KBM-7 (cell line): Measurements from ENCODE around the gene LXN.
"Not testable (repeated sequence)": the region's sequence is repeated elsewhere in the genome, so short reads cannot be mapped to it uniquely, and the experiment has no call there.

ENCODE experiments used
- DNase-seq: peaks from one replicate; pipeline ENCODE4 v3.0.0-alpha.2; 2015
- in situ Hi-C: fragments of 300-500 bp; cut with MboI; formaldehyde crosslinking; loops from 2 replicates; pipeline ENCODE4 v1.14.3; 2020; ENCODE audit warnings: low sequenced_read_pairs, low pct_unique_long_range_greater_than_20kb, mixed read lengths

The LXN gene, protein sequence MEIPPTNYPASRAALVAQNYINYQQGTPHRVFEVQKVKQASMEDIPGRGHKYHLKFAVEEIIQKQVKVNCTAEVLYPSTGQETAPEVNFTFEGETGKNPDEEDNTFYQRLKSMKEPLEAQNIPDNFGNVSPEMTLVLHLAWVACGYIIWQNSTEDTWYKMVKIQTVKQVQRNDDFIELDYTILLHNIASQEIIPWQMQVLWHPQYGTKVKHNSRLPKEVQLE

DNA sequence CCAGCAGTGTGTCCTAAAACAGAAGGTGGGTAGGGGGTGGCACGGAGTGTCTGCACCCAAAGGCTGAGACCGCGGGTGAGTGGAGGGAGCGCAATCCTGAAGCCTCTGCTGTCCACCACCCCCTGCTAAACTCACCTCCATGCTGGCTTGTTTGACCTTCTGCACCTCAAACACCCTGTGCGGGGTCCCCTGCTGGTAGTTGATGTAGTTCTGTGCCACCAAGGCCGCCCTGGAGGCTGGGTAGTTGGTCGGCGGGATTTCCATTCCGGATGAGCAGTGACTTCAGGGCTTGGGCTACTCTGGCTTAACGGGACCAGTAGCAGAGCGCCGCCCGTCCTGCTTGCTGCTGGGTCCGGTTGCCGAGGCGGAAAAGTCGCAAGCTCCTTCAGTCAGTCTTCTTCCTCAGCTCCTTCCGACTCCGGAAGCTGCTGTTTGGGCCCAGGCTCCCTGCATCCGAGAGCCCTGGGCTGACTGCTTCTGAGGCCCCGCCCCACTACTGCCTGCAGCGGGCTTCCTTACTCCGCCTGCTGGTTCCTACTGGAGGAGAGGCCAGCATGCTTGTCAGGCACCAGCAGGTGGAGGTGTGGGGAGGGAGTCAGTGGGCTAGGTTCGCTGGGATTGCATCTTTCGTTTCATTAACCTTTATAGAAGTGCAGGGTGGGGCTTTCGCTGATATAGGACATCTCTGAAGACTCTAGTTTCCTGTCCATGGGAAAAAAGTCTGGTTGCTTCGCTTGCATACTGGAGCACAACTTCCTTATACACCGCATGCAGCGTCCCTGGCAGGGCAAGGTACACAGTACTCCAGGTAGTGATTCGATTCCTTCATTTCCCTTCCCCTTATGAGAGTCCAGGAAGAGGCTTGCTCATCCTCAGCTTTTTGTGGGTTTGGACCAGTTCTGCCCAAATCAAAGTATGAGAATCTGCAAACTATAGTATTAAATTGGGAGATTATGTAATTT lies at the start of gene LXN:
Gene LXN, minus strand, starts transcription at position 434 of the 962 bp plus-strand sequence. Its CDS starts 170 bp downstream, at position 264.
- in situ Hi-C loops: no loop called here
- peak; percentile 92 for DNase-seq

DNA sequence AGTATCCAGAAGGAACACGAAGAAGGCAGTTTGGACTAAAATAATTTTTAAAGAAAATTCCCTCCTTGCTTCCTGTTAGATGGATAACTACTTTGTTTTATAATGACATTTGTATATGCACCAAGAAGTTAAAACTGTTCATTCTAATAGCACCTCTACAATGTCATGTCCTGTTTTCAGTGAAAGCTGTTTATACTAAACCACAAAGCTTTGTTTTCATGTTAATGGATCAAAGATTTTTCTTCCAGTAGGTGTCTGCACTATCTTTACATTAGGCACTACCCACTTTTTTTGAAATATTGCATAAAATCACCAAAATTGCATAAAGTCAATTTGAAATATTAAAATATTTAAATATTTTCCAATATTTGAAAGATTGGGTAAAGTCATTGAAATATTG lies 49.7 kb upstream of the LXN start:
- DNase-seq: no peak
- in situ Hi-C loops: no loop called here

- DNase-seq: no peak
- in situ Hi-C loops: no loop called here
Measured at GRCh38 chr3:158718490-158719170, 46.2 kb upstream of the LXN start.

DNA sequence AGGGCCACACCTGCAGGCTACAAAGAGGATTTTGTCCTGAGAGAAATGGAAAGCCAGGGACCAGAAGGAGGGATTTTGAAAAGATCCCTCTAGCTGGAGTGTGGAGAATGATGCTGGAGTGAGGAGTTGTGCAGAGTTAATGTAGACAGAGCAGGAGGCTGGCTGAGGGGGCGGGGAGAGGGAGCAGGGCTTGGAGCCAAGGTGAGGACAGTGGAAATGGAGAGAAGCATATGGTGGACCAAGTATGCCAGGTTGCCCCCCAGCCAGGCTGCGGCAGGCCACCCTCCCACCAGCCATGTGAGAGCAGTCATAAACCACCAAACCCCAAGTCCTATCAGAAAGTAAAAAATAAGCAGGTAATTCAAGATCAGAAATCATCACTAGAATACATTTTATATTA lies 45.1 kb upstream of the LXN start:
- in situ Hi-C loops: no loop called here
- no peak for DNase-seq

DNA sequence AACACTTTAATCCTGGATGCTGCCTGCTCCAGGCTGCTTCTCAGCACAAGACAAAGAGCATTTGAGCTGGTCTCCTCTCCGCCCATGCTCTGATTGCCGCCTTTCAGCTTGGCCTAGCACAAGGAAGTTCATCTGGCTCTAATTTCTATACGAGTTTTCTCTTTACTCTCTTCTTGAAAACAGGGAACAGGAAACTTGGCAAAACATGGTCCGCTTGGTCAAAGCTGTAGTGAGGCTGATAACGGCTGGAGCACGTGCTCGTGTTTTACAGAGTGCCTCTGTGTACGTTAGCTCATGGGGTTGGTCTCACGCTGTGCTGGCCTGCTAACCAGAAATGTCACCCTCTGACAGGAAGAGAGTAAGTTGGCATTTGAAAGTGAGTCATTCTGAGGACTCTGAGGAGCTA lies 40.6 kb upstream of the LXN start:
- DNase-seq: peak; percentile 76
- in situ Hi-C loops: no loop called here

DNA sequence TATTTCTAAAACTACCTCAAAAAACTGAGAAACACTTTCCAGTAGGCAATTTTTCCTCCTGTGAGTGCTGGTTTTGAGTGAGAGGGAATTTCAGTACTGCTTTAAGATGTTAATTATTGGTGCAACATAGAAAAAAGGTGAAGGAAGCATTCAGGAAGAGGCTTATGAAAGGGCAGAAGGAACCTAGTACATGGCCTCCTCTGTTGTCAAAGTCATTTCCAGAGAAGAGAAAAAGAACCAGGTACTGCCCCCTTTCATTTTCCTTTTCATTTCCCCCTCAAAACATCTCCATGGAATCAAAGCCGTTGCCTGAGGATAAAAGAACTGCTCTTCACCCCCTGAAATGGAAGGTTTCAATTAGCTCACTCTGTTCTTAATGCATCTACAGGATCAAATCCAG lies 40.0 kb upstream of the LXN start:
- DNase-seq: no peak
- in situ Hi-C loops: no loop called here

GRCh38 chr3:158711886-158712285 lies 39.4 kb upstream of the LXN start:
- DNase-seq: peak; percentile 25
- in situ Hi-C loops: no loop called here

DNA sequence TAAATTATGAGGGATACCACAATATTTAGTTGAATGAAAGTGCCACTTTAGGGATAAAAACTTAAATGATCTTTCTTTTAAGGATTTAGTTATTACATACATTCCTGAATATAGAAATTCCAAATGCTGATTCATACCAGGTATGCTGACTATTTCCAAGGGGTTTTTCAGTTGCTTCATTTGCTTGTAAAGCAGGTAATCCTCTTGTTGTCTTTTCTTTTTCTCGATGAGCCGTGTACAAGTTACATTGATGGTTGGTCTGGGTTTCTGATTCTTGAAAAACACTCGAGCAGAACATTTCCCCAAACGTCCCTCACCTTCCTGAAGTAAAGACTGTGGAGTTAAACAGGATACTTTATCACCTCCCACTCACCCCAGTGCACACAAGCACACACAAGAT lies 38.2 kb upstream of the LXN start:
- no peak for DNase-seq
- in situ Hi-C loops: no loop called here

DNA sequence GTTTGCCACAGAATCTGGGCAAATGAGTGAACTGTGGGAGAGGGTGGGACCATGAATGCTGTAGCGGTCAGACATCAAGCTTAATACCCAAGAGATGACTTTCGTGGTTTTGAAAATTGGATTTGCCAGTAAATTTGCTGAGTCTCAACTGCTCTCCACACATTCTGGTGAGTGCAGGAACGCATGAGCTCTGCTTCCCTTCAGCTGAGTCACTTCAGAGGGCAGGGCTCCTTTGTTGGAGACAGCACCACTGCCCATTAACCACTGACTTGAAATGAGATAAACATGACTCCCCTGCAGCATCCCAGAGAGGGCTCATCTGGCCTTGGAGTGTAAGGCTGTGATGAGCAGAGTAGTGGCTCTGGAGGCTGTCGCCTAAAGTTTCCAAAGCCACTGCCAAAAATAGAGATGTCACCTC lies 37.2 kb upstream of the LXN start:
- in situ Hi-C loops: no loop called here
- no peak for DNase-seq

GRCh38 chr3:158703566-158703965 lies 31.1 kb upstream of the LXN start:
- in situ Hi-C loops: no loop called here
- DNase-seq: no peak

GRCh38 chr3:158702815-158703481 lies 30.5 kb upstream of the LXN start:
- no peak for DNase-seq

GRCh38 chr3:158701420-158702065 lies 29.1 kb upstream of the LXN start:
- in situ Hi-C loops: no loop called here
- no peak for DNase-seq

More at GRCh38 chr3:158702815-158703481, 30.5 kb upstream of the LXN start:
- in situ Hi-C loops: no loop called here

DNA sequence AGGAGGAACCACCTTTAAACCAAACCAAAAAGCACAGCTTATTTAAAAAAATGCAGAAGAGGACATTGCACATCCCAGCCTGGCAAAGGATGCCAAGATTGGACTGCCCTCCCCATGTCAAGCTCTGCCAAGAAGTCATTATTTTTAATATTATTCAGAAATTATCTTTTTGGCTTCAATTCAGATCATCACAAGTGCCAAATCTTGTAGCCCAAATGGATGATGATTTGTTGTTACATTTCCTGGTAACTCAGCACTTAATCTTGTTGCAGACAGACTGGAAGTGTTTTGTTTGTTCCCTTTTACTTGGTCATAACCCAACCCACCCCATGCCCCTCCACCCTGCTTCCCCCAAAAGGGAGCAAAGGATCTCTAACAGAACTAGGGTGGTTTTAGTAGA lies 28.1 kb upstream of the LXN start:
- DNase-seq: no peak
- in situ Hi-C loops: no loop called here

- no peak for DNase-seq
- in situ Hi-C loops: no loop called here
Measured at GRCh38 chr3:158696618-158697017, 24.2 kb upstream of the LXN start.

DNA sequence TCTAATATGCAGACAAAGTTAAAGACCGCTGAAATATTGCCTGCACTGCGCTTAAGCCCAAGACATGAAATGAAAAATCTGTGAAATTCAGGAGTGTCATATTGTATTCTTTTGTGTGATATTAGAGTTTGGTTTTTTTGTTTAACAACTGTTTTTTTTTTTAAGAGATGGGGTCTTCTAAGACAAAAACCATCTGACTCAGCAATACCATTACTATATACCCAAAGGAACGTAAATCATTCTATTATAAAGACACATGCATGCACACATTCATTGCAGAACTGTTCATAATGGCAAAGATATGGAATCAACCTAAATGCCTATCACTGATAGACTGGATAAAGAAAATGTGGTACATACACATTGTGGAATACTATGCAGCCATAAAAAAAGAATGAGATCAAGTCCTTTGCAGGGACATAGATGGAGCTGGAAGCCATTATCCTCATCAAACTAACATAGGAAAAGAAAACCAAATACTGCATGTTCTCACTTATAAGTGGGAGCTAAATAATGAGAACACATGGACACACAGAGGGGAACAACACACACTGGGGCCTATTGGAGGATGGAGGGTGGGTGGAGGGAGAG lies 21.5 kb upstream of the LXN start:
- DNase-seq, in situ Hi-C loops: not testable (repeated sequence)

- DNase-seq: no peak
- in situ Hi-C loops: no loop called here
Measured at GRCh38 chr3:158685159-158685558, 12.7 kb upstream of the LXN start.

DNA sequence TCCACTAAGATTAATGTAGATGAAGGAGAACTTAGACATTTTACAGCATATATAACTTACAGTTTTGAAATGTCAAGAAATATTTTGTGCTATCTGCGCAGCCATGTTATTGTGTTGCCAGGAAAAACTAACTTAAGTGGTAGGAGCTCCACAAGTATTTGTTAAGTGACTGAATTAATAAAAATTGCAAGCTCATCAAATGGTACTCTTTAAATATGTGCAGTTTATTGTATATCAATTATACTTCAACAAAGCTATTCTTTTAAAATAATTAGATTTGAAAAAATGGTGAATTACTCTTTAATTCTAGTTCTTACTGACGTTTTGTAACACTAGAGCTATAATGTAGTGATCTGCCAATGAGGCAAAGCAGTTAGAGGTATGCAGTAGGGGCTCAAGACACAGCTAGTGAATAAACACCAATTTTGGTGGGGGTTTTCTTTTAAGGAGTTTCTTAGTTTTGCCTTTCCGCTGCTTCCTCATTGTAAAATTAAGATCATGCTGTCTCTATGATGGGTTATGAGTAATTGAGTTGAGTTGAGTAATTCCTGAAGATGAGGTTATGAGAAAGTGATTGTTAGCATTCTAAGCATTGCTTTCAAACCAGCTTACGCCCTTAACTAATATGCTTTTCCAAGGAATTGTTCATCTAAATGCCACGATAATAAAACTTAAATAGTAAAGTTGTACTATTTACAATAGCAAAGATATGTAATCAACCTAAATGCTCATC lies 10.9 kb upstream of the LXN start:
- in situ Hi-C loops: no loop called here
- DNase-seq: no peak

- no peak for DNase-seq
- in situ Hi-C loops: no loop called here
Measured at GRCh38 chr3:158680861-158681260, 8.4 kb upstream of the LXN start.
